HepG2 (cell line): ENCODE measurements around the gene GNG7. TPM values are rescaled to one million over a fixed set of nuclear protein-coding genes. Genes with fewer than 3 reads are reported as not detected.
A peak's percentile ranks its signal among the peaks of the same experiment; 100 is the strongest.

Experiments
- BRCA1 ChIP-seq: sonication (generic); formaldehyde crosslinking; IDR thresholded peaks from 2 replicates; pipeline ENCODE4 v1.4.0; 2020; ENCODE audit warnings: missing genetic modification reagents
- CC2D1A ChIP-seq: sonication (generic); formaldehyde crosslinking; IDR thresholded peaks from 2 replicates; pipeline ENCODE4 v1.8.1; 2023; ENCODE audit warnings: mild to moderate bottlenecking, missing genetic modification reagents
- CEBPB ChIP-seq: IDR thresholded peaks from 2 replicates; pipeline ENCODE4 v1.6.1; 2011; ENCODE audit warnings: low read depth, low read length, improper control_type of control experiment, borderline replicate concordance
- CHD2 ChIP-seq: IDR thresholded peaks from 2 replicates; pipeline ENCODE4 v1.6.1; 2011; ENCODE audit warnings: low read depth, low read length, improper control_type of control experiment
- ETV5 ChIP-seq: IDR thresholded peaks from 2 replicates; pipeline ENCODE4 v1.6.1; 2018; ENCODE audit warnings: missing biosample characterization, missing genetic modification reagents, inconsistent platforms, borderline replicate concordance
- GABPB1 ChIP-seq: IDR thresholded peaks from 2 replicates; pipeline ENCODE4 v1.6.1; 2016; ENCODE audit warnings: mild to moderate bottlenecking, missing genetic modification reagents, moderate library complexity, missing compliant biosample characterization
- IKZF1 ChIP-seq: fragments of 450-650 bp; IDR thresholded peaks from 2 replicates; pipeline ENCODE4 v1.7.1; 2016
- NCOA2 ChIP-seq: sonication (generic); formaldehyde crosslinking; IDR thresholded peaks from 2 replicates; pipeline ENCODE4 v1.8.0; 2022; ENCODE audit warnings: inconsistent platforms
- POGZ ChIP-seq: sonication (generic); formaldehyde crosslinking; IDR thresholded peaks from 2 replicates; pipeline ENCODE4 v1.4.0; 2020; ENCODE audit warnings: mild to moderate bottlenecking, missing genetic modification reagents
- POLR2G ChIP-seq: fragments of 200-400 bp; formaldehyde crosslinking; IDR thresholded peaks from 2 replicates; pipeline ENCODE4 v1.6.1; 2018; ENCODE audit warnings: mild to moderate bottlenecking, low read depth, low read length, moderate library complexity
- SATB2 ChIP-seq: sonication (generic); formaldehyde crosslinking; IDR thresholded peaks from 2 replicates; pipeline ENCODE4 v1.5.0; 2020; ENCODE audit warnings: missing genetic modification reagents
- SKI ChIP-seq: fragments of 450-650 bp; IDR thresholded peaks from one replicate; pipeline ENCODE4 v1.6.1; 2018; ENCODE audit warnings: mild to moderate bottlenecking; ENCODE audit not compliant: partially characterized antibody
- SNAI1 ChIP-seq: sonication (generic); formaldehyde crosslinking; IDR thresholded peaks from 2 replicates; pipeline ENCODE4 v1.5.0; 2020; ENCODE audit warnings: mild to moderate bottlenecking, missing genetic modification reagents, borderline replicate concordance
- SRY ChIP-seq: sonication (generic); formaldehyde crosslinking; IDR thresholded peaks from 2 replicates; pipeline ENCODE4 v1.8.0; 2022; ENCODE audit warnings: mild to moderate bottlenecking, missing genetic modification reagents
- ZBTB21 ChIP-seq: sonication (generic); formaldehyde crosslinking; IDR thresholded peaks from 2 replicates; pipeline ENCODE4 v1.4.0; 2020; ENCODE audit warnings: missing genetic modification reagents
- ZNF232 ChIP-seq: sonication (generic); formaldehyde crosslinking; IDR thresholded peaks from 2 replicates; pipeline ENCODE4 v1.4.0; 2020; ENCODE audit warnings: missing genetic modification reagents, borderline replicate concordance
- ZNF256 ChIP-seq: sonication (generic); formaldehyde crosslinking; conservative IDR thresholded peaks from 2 replicates; pipeline ENCODE4 v1.4.0; 2020; ENCODE audit warnings: missing genetic modification reagents
- ZNF329 ChIP-seq: sonication (generic); formaldehyde crosslinking; IDR thresholded peaks from 2 replicates; pipeline ENCODE4 v1.9.0; 2021; ENCODE audit warnings: low read depth, mild to moderate bottlenecking, missing genetic modification reagents
- ZNF747 ChIP-seq: sonication (generic); formaldehyde crosslinking; IDR thresholded peaks from 2 replicates; pipeline ENCODE4 v1.8.1; 2023; ENCODE audit warnings: missing genetic modification reagents, mild to moderate bottlenecking, borderline replicate concordance
- ZSCAN25 ChIP-seq: sonication (generic); formaldehyde crosslinking; IDR thresholded peaks from 2 replicates; pipeline ENCODE4 v1.8.0; 2022; ENCODE audit warnings: mild to moderate bottlenecking, missing genetic modification reagents
- polyA plus RNA-seq, 8 experiments: library from polyadenylated mRNA; depleted of rRNA in 3 of 8; stranded (reverse) in 7 of 8; unstranded in 1 of 8; fragments of >200 nt; fragmentation: Illumina TruSeq in 4 of 8; extraction: Trizol in 4 of 8; gene quantifications; 2 replicates each; pipeline versions ENCODE4 v1.2.1 to v1.2.3, GENCODE V29; 2011 to 2016; ENCODE audit warnings: low read depth in 4 of 8, missing spikeins in 1 of 8, mixed read lengths in 1 of 8; ENCODE audit not compliant: insufficient read depth in 1 of 8
- total RNA-seq, 5 experiments: library from RNA; depleted of rRNA; stranded (reverse); fragments of >200 nt; fragmentation: Illumina TruSeq; extraction: Trizol; gene quantifications; 2 replicates each; pipeline ENCODE4 v1.2.3, GENCODE V29; 2016; ENCODE audit warnings: low read depth in 1 of 5
- TF ChIP-seq, protein P1 (sequence below): sonication (generic); formaldehyde crosslinking; IDR thresholded peaks from 2 replicates; pipeline ENCODE4 v1.4.0; 2020; ENCODE audit warnings: missing genetic modification reagents
- TF ChIP-seq, protein P2 (sequence below): IDR thresholded peaks from 2 replicates; pipeline ENCODE4 v1.6.1; 2016; ENCODE audit warnings: missing biosample characterization, missing genetic modification reagents, low read depth
- TF ChIP-seq, protein P3 (sequence below): sonication (generic); formaldehyde crosslinking; conservative IDR thresholded peaks from 2 replicates; pipeline ENCODE4 v1.8.0; 2022; ENCODE audit warnings: low read depth, missing genetic modification reagents
- TF ChIP-seq, protein P4 (sequence below): sonication (generic); formaldehyde crosslinking; IDR thresholded peaks from 2 replicates; pipeline ENCODE4 v1.5.0; 2020; ENCODE audit warnings: missing genetic modification reagents

Gene GNG7
- total and polyA plus RNA-seq, 2 of the 13 experiments (the other 11 are each of a cell fraction or from before 2014, with no cell fraction given), result 1.4 to 3.3 TPM

DNA sequence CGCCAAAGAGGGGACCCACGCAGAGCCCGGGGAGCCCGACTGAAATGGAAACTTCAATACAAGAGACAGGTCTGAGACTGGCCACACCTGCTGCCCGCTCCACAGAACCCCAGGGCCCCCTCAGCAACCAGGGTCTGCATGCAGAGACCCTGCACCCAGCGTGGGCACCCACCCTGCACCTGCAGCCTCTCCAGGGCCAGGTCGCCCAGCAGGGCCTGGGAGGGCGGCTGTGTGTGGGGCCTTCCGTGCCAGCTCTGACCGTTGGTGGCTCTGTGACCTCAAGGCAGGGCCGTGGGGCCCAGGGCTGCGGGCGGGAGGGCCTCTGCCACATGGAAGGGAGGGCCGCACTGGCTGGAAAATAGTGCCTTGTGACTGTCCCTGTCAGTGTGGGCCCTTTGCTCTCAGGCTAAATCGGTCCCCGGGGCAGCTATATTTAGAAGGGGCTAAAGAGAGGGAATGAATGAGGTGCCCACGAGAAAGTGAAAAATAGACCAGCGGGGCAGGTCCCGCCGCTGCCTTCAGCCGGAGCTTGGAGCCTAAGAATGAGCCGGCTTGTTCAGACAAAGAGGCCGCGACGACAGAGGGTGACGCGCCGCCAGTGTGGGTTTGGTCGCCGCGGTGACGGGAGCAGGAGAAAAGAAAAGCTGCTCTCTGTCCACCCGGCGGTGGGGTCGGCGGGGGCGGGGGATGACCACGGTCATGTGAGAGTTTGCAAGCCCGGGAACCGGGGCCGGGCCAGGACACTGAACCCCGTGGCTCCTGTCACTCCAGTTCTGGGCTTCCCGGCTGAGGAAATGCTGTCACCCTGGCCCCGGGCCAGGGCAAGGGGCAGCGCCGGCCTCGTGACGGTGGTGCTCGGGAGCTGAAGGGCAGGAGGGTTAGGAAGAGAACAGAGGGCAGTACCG, 156.1 kb downstream of the GNG7 start (continued):
- TF ChIP-seq, protein P1, sequence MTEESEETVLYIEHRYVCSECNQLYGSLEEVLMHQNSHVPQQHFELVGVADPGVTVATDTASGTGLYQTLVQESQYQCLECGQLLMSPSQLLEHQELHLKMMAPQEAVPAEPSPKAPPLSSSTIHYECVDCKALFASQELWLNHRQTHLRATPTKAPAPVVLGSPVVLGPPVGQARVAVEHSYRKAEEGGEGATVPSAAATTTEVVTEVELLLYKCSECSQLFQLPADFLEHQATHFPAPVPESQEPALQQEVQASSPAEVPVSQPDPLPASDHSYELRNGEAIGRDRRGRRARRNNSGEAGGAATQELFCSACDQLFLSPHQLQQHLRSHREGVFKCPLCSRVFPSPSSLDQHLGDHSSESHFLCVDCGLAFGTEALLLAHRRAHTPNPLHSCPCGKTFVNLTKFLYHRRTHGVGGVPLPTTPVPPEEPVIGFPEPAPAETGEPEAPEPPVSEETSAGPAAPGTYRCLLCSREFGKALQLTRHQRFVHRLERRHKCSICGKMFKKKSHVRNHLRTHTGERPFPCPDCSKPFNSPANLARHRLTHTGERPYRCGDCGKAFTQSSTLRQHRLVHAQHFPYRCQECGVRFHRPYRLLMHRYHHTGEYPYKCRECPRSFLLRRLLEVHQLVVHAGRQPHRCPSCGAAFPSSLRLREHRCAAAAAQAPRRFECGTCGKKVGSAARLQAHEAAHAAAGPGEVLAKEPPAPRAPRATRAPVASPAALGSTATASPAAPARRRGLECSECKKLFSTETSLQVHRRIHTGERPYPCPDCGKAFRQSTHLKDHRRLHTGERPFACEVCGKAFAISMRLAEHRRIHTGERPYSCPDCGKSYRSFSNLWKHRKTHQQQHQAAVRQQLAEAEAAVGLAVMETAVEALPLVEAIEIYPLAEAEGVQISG (CRISPR knock-in tag), result peak; percentile 61
- TF ChIP-seq IKZF1, result no peak
- TF ChIP-seq ZNF747 (CRISPR knock-in tag), result peak; percentile 50; the same call in 1 of the 2 replicates
- TF ChIP-seq, protein P2, sequence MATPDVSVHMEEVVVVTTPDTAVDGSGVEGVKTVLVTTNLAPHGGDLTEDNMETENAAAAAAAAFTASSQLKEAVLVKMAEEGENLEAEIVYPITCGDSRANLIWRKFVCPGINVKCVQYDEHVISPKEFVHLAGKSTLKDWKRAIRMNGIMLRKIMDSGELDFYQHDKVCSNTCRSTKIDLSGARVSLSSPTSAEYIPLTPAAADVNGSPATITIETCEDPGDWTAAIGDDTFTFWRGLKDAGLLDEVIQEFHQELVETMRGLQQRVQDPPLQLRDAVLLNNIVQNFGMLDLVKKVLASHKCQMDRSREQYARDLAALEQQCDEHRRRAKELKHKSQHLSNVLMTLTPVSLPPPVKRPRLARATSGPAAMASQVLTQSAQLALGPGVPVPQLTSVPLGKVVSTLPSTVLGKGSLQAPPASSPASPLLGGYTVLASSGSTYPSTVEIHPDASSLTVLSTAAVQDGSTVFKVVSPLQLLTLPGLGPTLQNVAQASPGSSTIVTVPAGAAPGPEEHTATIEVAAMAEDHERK (CRISPR knock-in tag), result no peak
- TF ChIP-seq POLR2G, result peak; percentile 81
- no peak for TF ChIP-seq ZNF256 (CRISPR knock-in tag)
- peak; percentile 38 for TF ChIP-seq GABPB1
- no peak for TF ChIP-seq SATB2 (CRISPR knock-in tag)
- TF ChIP-seq ZNF329 (CRISPR knock-in tag), result no peak
- TF ChIP-seq CHD2, result peak; percentile 13; the same call in 1 of the 2 replicates
- no peak; the same call in 1 of the 2 replicates for TF ChIP-seq ZBTB21 (CRISPR knock-in tag)
- TF ChIP-seq BRCA1 (CRISPR knock-in tag), result no peak
- peak; percentile 11; the same call in 1 of the 2 replicates for TF ChIP-seq ZSCAN25 (CRISPR knock-in tag)
- TF ChIP-seq SKI, result peak; percentile 55
- TF ChIP-seq SRY, result no peak; the same call in 1 of the 2 replicates
- TF ChIP-seq, protein P3, sequence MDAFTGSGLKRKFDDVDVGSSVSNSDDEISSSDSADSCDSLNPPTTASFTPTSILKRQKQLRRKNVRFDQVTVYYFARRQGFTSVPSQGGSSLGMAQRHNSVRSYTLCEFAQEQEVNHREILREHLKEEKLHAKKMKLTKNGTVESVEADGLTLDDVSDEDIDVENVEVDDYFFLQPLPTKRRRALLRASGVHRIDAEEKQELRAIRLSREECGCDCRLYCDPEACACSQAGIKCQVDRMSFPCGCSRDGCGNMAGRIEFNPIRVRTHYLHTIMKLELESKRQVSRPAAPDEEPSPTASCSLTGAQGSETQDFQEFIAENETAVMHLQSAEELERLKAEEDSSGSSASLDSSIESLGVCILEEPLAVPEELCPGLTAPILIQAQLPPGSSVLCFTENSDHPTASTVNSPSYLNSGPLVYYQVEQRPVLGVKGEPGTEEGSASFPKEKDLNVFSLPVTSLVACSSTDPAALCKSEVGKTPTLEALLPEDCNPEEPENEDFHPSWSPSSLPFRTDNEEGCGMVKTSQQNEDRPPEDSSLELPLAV (CRISPR knock-in tag), result no peak
- no peak for TF ChIP-seq SNAI1 (CRISPR knock-in tag)
- no peak; the same call in 1 of the 2 replicates for TF ChIP-seq POGZ
- peak; percentile 32; the same call in 1 of the 2 replicates for TF ChIP-seq CEBPB
- peak; percentile 24; the same call in 1 of the 2 replicates for TF ChIP-seq ETV5 (CRISPR knock-in tag)
- 0 out of 2 replicates have a peak, but pooled peaks have one; percentile 23 for TF ChIP-seq NCOA2 (CRISPR knock-in tag)
- TF ChIP-seq, protein P4, sequence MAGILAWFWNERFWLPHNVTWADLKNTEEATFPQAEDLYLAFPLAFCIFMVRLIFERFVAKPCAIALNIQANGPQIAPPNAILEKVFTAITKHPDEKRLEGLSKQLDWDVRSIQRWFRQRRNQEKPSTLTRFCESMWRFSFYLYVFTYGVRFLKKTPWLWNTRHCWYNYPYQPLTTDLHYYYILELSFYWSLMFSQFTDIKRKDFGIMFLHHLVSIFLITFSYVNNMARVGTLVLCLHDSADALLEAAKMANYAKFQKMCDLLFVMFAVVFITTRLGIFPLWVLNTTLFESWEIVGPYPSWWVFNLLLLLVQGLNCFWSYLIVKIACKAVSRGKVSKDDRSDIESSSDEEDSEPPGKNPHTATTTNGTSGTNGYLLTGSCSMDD (CRISPR knock-in tag), result 0 out of 2 replicates have a peak, but pooled peaks have one; percentile 22
- TF ChIP-seq CC2D1A (CRISPR knock-in tag), result no peak
- TF ChIP-seq ZNF232 (CRISPR knock-in tag), result no peak
